B cell (primary cell): Measurements from ENCODE around the gene RGS3. TPM values are rescaled to one million over a fixed set of nuclear protein-coding genes. Genes with fewer than 3 reads are reported as not detected.

Source experiments
- ATAC-seq: fragments of 200-7000 bp; cut with Tn5 transposase; one replicate; pipeline ENCODE4 v1.10.0; 2021; ENCODE audit warnings: low read depth, mild to moderate bottlenecking, moderate number of reproducible peaks, moderate library complexity
- CTCF ChIA-PET: fragments of 350-600 bp; sonication (Branson Sonifier 250); formaldehyde crosslinking; loops from one replicate; lab custom pipeline; 2021; ENCODE audit warnings: antibody characterized with exemption, inconsistent platforms; lab: Charles Lee
- POLR2A ChIA-PET: fragments of 350-600 bp; sonication (Branson Sonifier 250); formaldehyde crosslinking; loops from one replicate; lab custom pipeline; 2021; ENCODE audit warnings: antibody characterized with exemption; lab: Charles Lee
- DNase-seq: peaks from one replicate; pipeline ENCODE4 v3.0.0; 2013
- H2AFZ ChIP-seq: 2 replicates; pipeline ENCODE4 v1.6.1; 2012; ENCODE audit warnings: mild to moderate bottlenecking, low read depth, low read length; ENCODE audit not compliant: insufficient read depth, poor library complexity, severe bottlenecking
- H3K27ac ChIP-seq, 2 donors: 1 replicate in 1 of 2; 2 replicates in 1 of 2; pipeline ENCODE4 v1.5.1; 2012 to 2013; ENCODE audit warnings: low read length in 2 of 2, mild to moderate bottlenecking in 2 of 2, moderate library complexity in 1 of 2
- H3K27me3 ChIP-seq, 4 experiments: fragments of 200-600 bp in 1 of 4; sonication (generic) in 1 of 4; replicated peaks in 1 of 4; 1 replicate in 2 of 4; 2 replicates in 2 of 4; pipeline versions ENCODE4 v1.6.1 to v1.7.0; 2013 to 2016; ENCODE audit warnings: low read length in 3 of 4, mild to moderate bottlenecking in 2 of 4, mixed read lengths in 1 of 4, moderate library complexity in 1 of 4; ENCODE audit not compliant: insufficient read depth in 4 of 4, control insufficient read depth in 3 of 4; ENCODE audit errors: control extremely low read depth in 1 of 4
- H3K36me3 ChIP-seq, 2 experiments: replicated peaks in 1 of 2; 1 replicate in 1 of 2; 2 replicates in 1 of 2; pipeline versions ENCODE4 v1.6.1 to v1.7.1; 2013; ENCODE audit warnings: low read length in 1 of 2; ENCODE audit not compliant: insufficient read depth in 2 of 2, control insufficient read depth in 1 of 2; ENCODE audit errors: control extremely low read depth in 1 of 2, extremely low read depth in 1 of 2
- H3K4me1 ChIP-seq, 2 donors: fragments of 200-600 bp in 1 of 2; sonication (generic) in 1 of 2; 1 replicate in 1 of 2; 2 replicates in 1 of 2; pipeline versions ENCODE4 v1.5.1 to v1.6.1; 2013 to 2017; ENCODE audit warnings: low read length in 2 of 2; ENCODE audit not compliant: control insufficient read depth in 2 of 2, insufficient read depth in 2 of 2
- H3K4me2 ChIP-seq: replicated peaks from 2 replicates; pipeline ENCODE3; 2012; ENCODE audit warnings: mild to moderate bottlenecking, low read depth, low read length; ENCODE audit not compliant: poor library complexity, severe bottlenecking
- H3K4me3 ChIP-seq, 5 experiments: fragments of 200-600 bp in 1 of 5; sonication (generic) in 1 of 5; 1 replicate in 3 of 5; 2 replicates in 2 of 5; pipeline versions ENCODE4 v1.5.1 to v1.7.0; 2011 to 2016; ENCODE audit warnings: low read length in 4 of 5, mild to moderate bottlenecking in 4 of 5, low read depth in 2 of 5, control low read depth in 1 of 5, moderate library complexity in 1 of 5; ENCODE audit not compliant: insufficient read depth in 1 of 5; ENCODE audit errors: control extremely low read depth in 1 of 5, extremely low read depth in 1 of 5
- H3K79me2 ChIP-seq: fragments of 200-600 bp; sonication (generic); one replicate; pipeline ENCODE4 v1.6.0; 2016; ENCODE audit warnings: low read length; ENCODE audit not compliant: control insufficient read depth, insufficient read depth
- H3K9ac ChIP-seq: fragments of 200-600 bp; sonication (generic); 2 replicates; pipeline ENCODE4 v1.6.1; 2017; ENCODE audit warnings: mild to moderate bottlenecking, low read length, moderate library complexity
- H3K9me3 ChIP-seq, 3 donors: one replicate each; pipeline versions ENCODE4 v1.6.1 to v1.7.1; 2013; ENCODE audit warnings: low read length in 2 of 3; ENCODE audit not compliant: control insufficient read depth in 2 of 3, insufficient read depth in 1 of 3; ENCODE audit errors: control extremely low read depth in 1 of 3
- H4K20me1 ChIP-seq: 2 replicates; pipeline ENCODE4 v1.6.0; 2012; ENCODE audit warnings: mild to moderate bottlenecking, low read length; ENCODE audit not compliant: insufficient read depth, control insufficient read depth, poor library complexity, severe bottlenecking
- H3K27ac Mint-ChIP-seq: one replicate; pipeline ENCODE4 v1.8.0; 2021; ENCODE audit warnings: mixed read lengths
- H3K27me3 Mint-ChIP-seq: one replicate; pipeline ENCODE4 v1.8.0; 2021; ENCODE audit warnings: mixed read lengths
- H3K4me1 Mint-ChIP-seq: one replicate; pipeline ENCODE4 v1.8.0; 2021; ENCODE audit warnings: mixed read lengths
- H3K4me3 Mint-ChIP-seq: one replicate; pipeline ENCODE4 v1.8.0; 2021; ENCODE audit warnings: mixed read lengths
- H3K9me3 Mint-ChIP-seq: one replicate; pipeline ENCODE4 v1.8.0; 2022; ENCODE audit warnings: mixed read lengths; ENCODE audit not compliant: insufficient read depth
- EZH2 ChIP-seq: IDR thresholded peaks from 2 replicates; pipeline ENCODE4 v1.6.1; 2012; ENCODE audit warnings: borderline replicate concordance, low read depth, mild to moderate bottlenecking, moderate library complexity, low read length; ENCODE audit not compliant: insufficient read depth, poor library complexity, severe bottlenecking
- WGBS: methylation state at CpG from one replicate; pipeline ENCODE4 v1.1.5; 2013; ENCODE audit warnings: missing lambda C conversion rate; ENCODE audit not compliant: insufficient coverage; 5-methylcytosine and 5-hydroxymethylcytosine counted together
- intact Hi-C: fragments of 100-400 bp; cut with micrococcal nuclease; formaldehyde crosslinking; loops from one replicate; pipeline ENCODE4 v1.10.0; 2022
- polyA plus RNA-seq: library from polyadenylated mRNA; depleted of rRNA; stranded (reverse); fragments of >200 nt; gene quantifications from 2 replicates; pipeline ENCODE4 v1.2.3, GENCODE V29; 2012
- total RNA-seq, 2 donors: library from RNA; stranded (reverse); fragments of 120-200 nt in 1 of 2; gene quantifications; 1 replicate in 1 of 2; 2 replicates in 1 of 2; pipeline versions ENCODE4 v1.2.3 to v1.2.4, GENCODE V29; 2013 to 2022
- TF ChIP-seq, protein P1 (sequence below): fragments of 200-600 bp; IDR thresholded peaks from one replicate; pipeline ENCODE4 v1.8.0; 2022; ENCODE audit warnings: antibody characterized with exemption, mild to moderate bottlenecking

Gene RGS3
- total and polyA plus RNA-seq, 2 donors (not counting 1 experiment from before 2014, with no cell fraction given): 12.0 to 15.6 TPM

- DNase-seq (no peak), ATAC-seq (no peak)
- 94% methylated on average over 5 of the region's 5 CpGs for WGBS
- Histone ChIP-seq H3K27ac (no peak overlapping the region), H3K9me3 (peaks cover 0 to 4% (median 0%) of the 10 kb centered on the region in 3 donors), H3K9ac (no peak overlapping the region), H3K4me1 (peaks cover 2 to 20% of the 10 kb centered on the region in 2 donors), H4K20me1 (no peaks in the 10 kb centered on the region), H3K4me2 (no peak overlapping the region), H3K27me3 (peaks cover 0 to 4% (median 0%) of the 10 kb centered on the region in 4 experiments), H2AFZ (no peak overlapping the region), H3K36me3 (peaks cover 0 to 35% of the 10 kb centered on the region in 2 experiments), H3K79me2 (no peaks in the 10 kb centered on the region), H3K4me3 (no peak overlapping the region)
- H3K4me3 Mint-ChIP-seq: no peak overlapping the region
- peaks cover 20% of the 10 kb centered on the region for H3K4me1 Mint-ChIP-seq
- no peaks in the 10 kb centered on the region for H3K27me3 Mint-ChIP-seq
- POLR2A ChIA-PET: no interaction called here
- no peaks in the 10 kb centered on the region for H3K9me3 Mint-ChIP-seq
- intact Hi-C loops: no loop called here
- CTCF ChIA-PET: interaction anchor here (1.0 kb wide), 3 partner anchors 9 to 153 kb away, joined by 3 to 4 read pairs (median 3); no protein-coding TSS in a partner anchor
- TF ChIP-seq EZH2: no peak
- TF ChIP-seq, protein P1, sequence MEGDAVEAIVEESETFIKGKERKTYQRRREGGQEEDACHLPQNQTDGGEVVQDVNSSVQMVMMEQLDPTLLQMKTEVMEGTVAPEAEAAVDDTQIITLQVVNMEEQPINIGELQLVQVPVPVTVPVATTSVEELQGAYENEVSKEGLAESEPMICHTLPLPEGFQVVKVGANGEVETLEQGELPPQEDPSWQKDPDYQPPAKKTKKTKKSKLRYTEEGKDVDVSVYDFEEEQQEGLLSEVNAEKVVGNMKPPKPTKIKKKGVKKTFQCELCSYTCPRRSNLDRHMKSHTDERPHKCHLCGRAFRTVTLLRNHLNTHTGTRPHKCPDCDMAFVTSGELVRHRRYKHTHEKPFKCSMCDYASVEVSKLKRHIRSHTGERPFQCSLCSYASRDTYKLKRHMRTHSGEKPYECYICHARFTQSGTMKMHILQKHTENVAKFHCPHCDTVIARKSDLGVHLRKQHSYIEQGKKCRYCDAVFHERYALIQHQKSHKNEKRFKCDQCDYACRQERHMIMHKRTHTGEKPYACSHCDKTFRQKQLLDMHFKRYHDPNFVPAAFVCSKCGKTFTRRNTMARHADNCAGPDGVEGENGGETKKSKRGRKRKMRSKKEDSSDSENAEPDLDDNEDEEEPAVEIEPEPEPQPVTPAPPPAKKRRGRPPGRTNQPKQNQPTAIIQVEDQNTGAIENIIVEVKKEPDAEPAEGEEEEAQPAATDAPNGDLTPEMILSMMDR: no peak
- no peak overlapping the region for H3K27ac Mint-ChIP-seq
These were observed 135.4 kb downstream of the RGS3 start for GRCh38 chr9:113598883-113599282.

GRCh38 chr9:113599646-113600022, 136.1 kb downstream of the RGS3 start:
- ChIA-PET CTCF (interaction anchor here (0.8 to 3.4 kb wide), 4 partner anchors 8 to 55 kb away, joined by 3 to 17 read pairs (median 4); no protein-coding TSS in a partner anchor), POLR2A (no interaction called here)
- ATAC-seq (no peak), DNase-seq (no peak)
- Mint-ChIP-seq H3K27me3 (no peaks in the 10 kb centered on the region), H3K4me1 (peaks cover 19% of the 10 kb centered on the region), H3K4me3 (no peak overlapping the region), H3K9me3 (no peaks in the 10 kb centered on the region), H3K27ac (no peak overlapping the region)
- intact Hi-C loops: no loop called here
- peaks cover 0 to 4% (median 0%) of the 10 kb centered on the region in 3 donors for H3K9me3 ChIP-seq
- peaks cover 0 to 32% of the 10 kb centered on the region in 2 experiments for H3K36me3 ChIP-seq
- peaks cover 0 to 4% (median 0%) of the 10 kb centered on the region in 4 experiments for H3K27me3 ChIP-seq
- no peaks in the 10 kb centered on the region for H4K20me1 ChIP-seq
- peaks cover 0 to 15% of the 10 kb centered on the region in 2 donors for H3K4me1 ChIP-seq
- H3K79me2 ChIP-seq: no peaks in the 10 kb centered on the region
- WGBS: 100% methylated on average over 5 of the region's 5 CpGs
- H3K4me2 ChIP-seq: no peak overlapping the region
- no peak overlapping the region for H3K27ac ChIP-seq
- H2AFZ ChIP-seq: no peak overlapping the region
- H3K9ac ChIP-seq: no peak overlapping the region
- no peak overlapping the region for H3K4me3 ChIP-seq
- TF ChIP-seq, protein P1: no peak
- TF ChIP-seq EZH2: no peak
